Naive thymus-derived CD4-positive, alpha-beta T cell (primary cell): ENCODE data around the gene AATK. TPM values are rescaled to one million over a fixed set of nuclear protein-coding genes. Genes with fewer than 3 reads are reported as not detected.
"Not testable (repeated sequence)": the region's sequence is repeated elsewhere in the genome, so short reads cannot be mapped to it uniquely, and the experiment has no call there.

Source experiments
- ATAC-seq: fragments of 150-1000 bp; cut with Tn5 transposase; 2 replicates; pipeline ENCODE4 v1.10.0; 2021; ENCODE audit warnings: mild to moderate bottlenecking, moderate library complexity
- CTCF ChIA-PET: fragments of 350-600 bp; sonication (Branson Sonifier 250); formaldehyde crosslinking; loops from one replicate; lab custom pipeline; 2021; ENCODE audit warnings: antibody characterized with exemption; lab: Charles Lee
- POLR2A ChIA-PET: fragments of 350-600 bp; sonication (Branson Sonifier 250); formaldehyde crosslinking; loops from one replicate; lab custom pipeline; 2021; ENCODE audit warnings: antibody characterized with exemption, inconsistent platforms; lab: Charles Lee
- DNase-seq, 9 donors: peaks; one replicate each; pipeline versions ENCODE4 v3.0.0 to v3.0.0-alpha.2; 2020 to 2022; ENCODE audit warnings: mixed read lengths in 1 of 9
- H3K27ac ChIP-seq: one replicate; pipeline ENCODE4 v1.7.0; 2013; ENCODE audit warnings: mild to moderate bottlenecking, low read depth, low read length, moderate library complexity
- H3K27me3 ChIP-seq, 2 donors: one replicate each; pipeline ENCODE4 v1.7.0; 2013; ENCODE audit warnings: low read length in 2 of 2, mild to moderate bottlenecking in 2 of 2, moderate library complexity in 2 of 2; ENCODE audit not compliant: control insufficient read depth in 2 of 2, insufficient read depth in 2 of 2
- H3K36me3 ChIP-seq, 3 experiments: 1 replicate in 2 of 3; 2 replicates in 1 of 3; pipeline ENCODE4 v1.7.0; 2013; ENCODE audit warnings: low read length in 3 of 3, mild to moderate bottlenecking in 3 of 3, moderate library complexity in 1 of 3; ENCODE audit not compliant: insufficient read depth in 3 of 3, control insufficient read depth in 2 of 3
- H3K4me1 ChIP-seq, 2 donors: one replicate each; pipeline ENCODE4 v1.7.0; 2013; ENCODE audit warnings: low read length in 2 of 2, mild to moderate bottlenecking in 2 of 2, moderate library complexity in 1 of 2; ENCODE audit not compliant: control insufficient read depth in 2 of 2, insufficient read depth in 2 of 2
- H3K4me3 ChIP-seq: 2 replicates; pipeline ENCODE4 v1.7.0; 2013; ENCODE audit warnings: mild to moderate bottlenecking, low read length
- H3K9me3 ChIP-seq, 3 experiments: 1 replicate in 2 of 3; 2 replicates in 1 of 3; pipeline ENCODE4 v1.7.0; 2013; ENCODE audit warnings: low read length in 3 of 3; ENCODE audit not compliant: control insufficient read depth in 2 of 3
- H3K27ac Mint-ChIP-seq, 9 donors: one replicate each; pipeline ENCODE4 v1.8.0; 2020 to 2022; ENCODE audit warnings: mixed read lengths in 9 of 9, mild to moderate bottlenecking in 8 of 9, moderate library complexity in 5 of 9, inconsistent platforms in 2 of 9
- H3K27me3 Mint-ChIP-seq, 5 donors: one replicate each; pipeline ENCODE4 v1.8.0; 2021 to 2022; ENCODE audit warnings: mixed read lengths in 5 of 5, mild to moderate bottlenecking in 1 of 5
- H3K36me3 Mint-ChIP-seq, 5 donors: one replicate each; pipeline ENCODE4 v1.8.0; 2020 to 2022; ENCODE audit warnings: mixed read lengths in 5 of 5, mild to moderate bottlenecking in 3 of 5, inconsistent platforms in 1 of 5
- H3K4me1 Mint-ChIP-seq, 7 donors: one replicate each; pipeline ENCODE4 v1.8.0; 2020 to 2022; ENCODE audit warnings: mixed read lengths in 7 of 7, mild to moderate bottlenecking in 3 of 7, inconsistent platforms in 1 of 7
- H3K4me3 Mint-ChIP-seq, 10 donors: one replicate each; pipeline ENCODE4 v1.8.0; 2020 to 2022; ENCODE audit warnings: mild to moderate bottlenecking in 10 of 10, mixed read lengths in 10 of 10, moderate library complexity in 6 of 10, inconsistent platforms in 2 of 10
- H3K9me3 Mint-ChIP-seq, 11 donors: one replicate each; pipeline ENCODE4 v1.8.0; 2020 to 2022; ENCODE audit warnings: mixed read lengths in 11 of 11, mild to moderate bottlenecking in 4 of 11, inconsistent platforms in 1 of 11, moderate library complexity in 1 of 11
- intact Hi-C, 2 donors: fragments of 100-400 bp; cut with micrococcal nuclease; formaldehyde crosslinking; loops; one replicate each; pipeline ENCODE4 v1.15.1; 2023
- polyA plus RNA-seq, 2 donors: library from polyadenylated mRNA; unstranded; fragments of 300-500 nt; fragmentation: Illumina TruSeq; gene quantifications; one replicate each; pipeline ENCODE4 v1.2.3, GENCODE V29; 2021
- total RNA-seq, 6 experiments: library from RNA in 5 of 6; stranded (reverse) in 5 of 6; gene quantifications; 1 replicate in 5 of 6; 2 replicates in 1 of 6; pipeline ENCODE4 v1.2.3 and lab custom pipeline; 2021 to 2026

AATK gene
- total and polyA plus RNA-seq, 7 experiments from 2014 or later = 0.46 to 10.4 (median 1.4) TPM; not detected in 2

GRCh38 chr17:81147701-81148100, 18.3 kb downstream of the AATK start:
- Mint-ChIP-seq H3K9me3 (no peaks in the 10 kb centered on the region), H3K27me3 (peaks cover 0 to 14% (median 5%) of the 10 kb centered on the region in 5 donors), H3K27ac (peak overlapping the region in 1 of 9 donors; percentile 57), H3K36me3 (no peaks in the 10 kb centered on the region), H3K4me1 (peaks cover 0 to 2% (median 0%) of the 10 kb centered on the region in 7 donors), H3K4me3 (no peak overlapping the region)
- Histone ChIP-seq H3K4me1 (no peaks in the 10 kb centered on the region), H3K4me3 (no peak overlapping the region), H3K27me3 (no peaks in the 10 kb centered on the region), H3K27ac (no peak overlapping the region), H3K9me3 (no peaks in the 10 kb centered on the region), H3K36me3 (no peaks in the 10 kb centered on the region)
- ATAC-seq = no peak
- CTCF ChIA-PET = no interaction called here
- no peak for DNase-seq
- intact Hi-C loops = no loop called here
- POLR2A ChIA-PET = no interaction called here

DNA sequence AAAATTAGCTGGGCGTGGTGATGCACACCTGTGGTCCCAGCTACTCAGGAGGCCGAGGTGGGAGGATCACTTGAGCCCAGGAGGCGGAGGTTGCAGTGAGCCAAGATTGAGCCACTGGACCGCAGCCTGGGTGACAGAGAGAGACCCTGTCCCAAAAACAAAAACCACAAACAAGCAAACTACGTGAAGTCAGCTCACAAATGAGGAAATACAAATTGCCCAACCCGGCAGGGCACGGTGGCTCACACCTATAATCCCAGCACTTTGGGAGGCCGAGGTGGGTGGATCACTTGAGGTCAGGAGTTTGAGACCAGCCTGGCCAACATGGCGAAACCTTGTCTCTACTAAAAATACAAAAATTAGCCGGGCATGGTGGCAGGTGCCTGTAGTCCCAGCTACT, 19.8 kb downstream of the AATK start:
- H3K27me3 ChIP-seq, H3K4me3 Mint-ChIP-seq, POLR2A ChIA-PET, H3K27ac Mint-ChIP-seq, H3K27ac ChIP-seq, H3K9me3 ChIP-seq, H3K4me3 ChIP-seq, H3K4me1 Mint-ChIP-seq, ATAC-seq, H3K36me3 Mint-ChIP-seq, intact Hi-C loops, H3K9me3 Mint-ChIP-seq, H3K4me1 ChIP-seq, DNase-seq, H3K36me3 ChIP-seq: not testable (repeated sequence)
- peaks cover 0 to 18% (median 5%) of the 10 kb centered on the region in 5 donors for H3K27me3 Mint-ChIP-seq
- CTCF ChIA-PET = interaction anchor here (0.6 kb wide), 1 partner anchor 94 kb away, joined by 3 read pairs; no protein-coding TSS in a partner anchor

- Mint-ChIP-seq H3K4me3 (no peak overlapping the region), H3K4me1 (peaks cover 0 to 5% (median 0%) of the 10 kb centered on the region in 7 donors), H3K27ac (no peak overlapping the region), H3K36me3 (no peaks in the 10 kb centered on the region), H3K27me3 (peaks cover 0 to 11% (median 0%) of the 10 kb centered on the region in 5 donors), H3K9me3 (no peaks in the 10 kb centered on the region)
- H3K27ac ChIP-seq = no peak overlapping the region
- no peaks in the 10 kb centered on the region for H3K36me3 ChIP-seq
- H3K27me3 ChIP-seq = no peaks in the 10 kb centered on the region
- CTCF ChIA-PET = interaction anchor here (1.4 kb wide), 1 partner anchor 96 kb away, joined by 7 read pairs; no protein-coding TSS in a partner anchor
- no peak overlapping the region for H3K4me3 ChIP-seq
- H3K9me3 ChIP-seq = no peaks in the 10 kb centered on the region
- ATAC-seq = no peak
- POLR2A ChIA-PET = no interaction called here
- H3K4me1 ChIP-seq = no peaks in the 10 kb centered on the region
- no peak for DNase-seq
- intact Hi-C loops = loop anchor here in 1 of 2 donors (5.0 kb wide), 1 partner anchor 458 kb away; no protein-coding TSS in a partner anchor
These were observed 21.6 kb downstream of the AATK start for GRCh38 chr17:81144423-81144781.

GRCh38 chr17:81143717-81144422, 22.2 kb downstream of the AATK start:
- Histone ChIP-seq H3K4me3 (no peak overlapping the region), H3K36me3 (no peaks in the 10 kb centered on the region), H3K4me1 (no peaks in the 10 kb centered on the region), H3K27ac (no peak overlapping the region), H3K9me3 (no peaks in the 10 kb centered on the region), H3K27me3 (no peaks in the 10 kb centered on the region)
- no peaks in the 10 kb centered on the region for H3K36me3 Mint-ChIP-seq
- no peak for ATAC-seq
- intact Hi-C loops = loop anchor here (2.0 to 5.0 kb wide), 2 partner anchors 57 to 458 kb away; no protein-coding TSS in a partner anchor
- H3K9me3 Mint-ChIP-seq = peaks cover 0 to under 1% (median 0%) of the 10 kb centered on the region in 11 donors
- peaks cover 0 to 4% (median 0%) of the 10 kb centered on the region in 7 donors for H3K4me1 Mint-ChIP-seq
- DNase-seq = no peak
- ChIA-PET CTCF (interaction anchor here (1.4 kb wide), 1 partner anchor 97 kb away, joined by 7 read pairs; no protein-coding TSS in a partner anchor), POLR2A (interaction anchor here (0.7 kb wide), 1 partner anchor 12 kb away, joined by 3 read pairs; no protein-coding TSS in a partner anchor)
- no peak overlapping the region for H3K4me3 Mint-ChIP-seq
- H3K27ac Mint-ChIP-seq = no peak overlapping the region
- peaks cover 0 to 8% (median 0%) of the 10 kb centered on the region in 5 donors for H3K27me3 Mint-ChIP-seq

DNA sequence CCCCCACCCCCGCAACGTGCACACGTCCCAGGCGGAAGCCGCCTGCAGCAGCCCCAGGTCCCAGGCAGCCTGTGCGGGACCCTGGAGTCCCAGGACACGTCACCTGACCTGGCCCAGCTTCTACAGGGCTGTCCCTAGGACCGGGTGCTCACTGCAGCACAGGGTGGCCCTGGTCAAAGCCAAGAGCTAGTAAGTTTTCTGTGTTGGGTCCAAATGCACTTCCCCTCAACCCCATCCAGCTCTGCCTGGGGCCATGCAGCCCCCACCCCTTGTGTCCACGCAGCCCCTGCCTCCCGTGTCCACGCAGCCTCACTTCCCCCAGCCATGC, 22.9 kb downstream of the AATK start:
- H3K36me3 ChIP-seq = no peaks in the 10 kb centered on the region

GRCh38 chr17:81142301-81143199, 23.5 kb downstream of the AATK start:
- DNase-seq = peak; percentile 29 to 61 (median 51)
- ChIA-PET POLR2A (no interaction called here), CTCF (interaction anchor here (0.6 to 1.3 kb wide), 7 partner anchors 35 to 1715 kb away, joined by 3 to 6 read pairs (median 3); no protein-coding TSS in a partner anchor)
- Histone ChIP-seq H3K9me3 (no peaks in the 10 kb centered on the region), H3K27me3 (no peaks in the 10 kb centered on the region), H3K27ac (no peak overlapping the region), H3K4me3 (no peak overlapping the region), H3K36me3 (no peaks in the 10 kb centered on the region), H3K4me1 (no peaks in the 10 kb centered on the region)
- Mint-ChIP-seq H3K4me1 (peaks cover 0 to 4% (median 0%) of the 10 kb centered on the region in 7 donors), H3K9me3 (peaks cover 0 to 14% (median 0%) of the 10 kb centered on the region in 11 donors), H3K27ac (peak overlapping the region in 1 of 9 donors; percentile 43), H3K4me3 (no peak overlapping the region), H3K27me3 (peaks cover 0 to 4% (median 0%) of the 10 kb centered on the region in 5 donors), H3K36me3 (no peaks in the 10 kb centered on the region)
- intact Hi-C loops = loop anchor here (1.0 to 5.0 kb wide), 4 partner anchors 58 to 460 kb away; no protein-coding TSS in a partner anchor
- peak; percentile 88 for ATAC-seq

More for the DNA sequence above, 22.9 kb downstream of the AATK start:
- Mint-ChIP-seq H3K36me3 (no peaks in the 10 kb centered on the region), H3K9me3 (peaks cover 0 to 8% (median 0%) of the 10 kb centered on the region in 11 donors), H3K4me1 (peaks cover 0 to 4% (median 0%) of the 10 kb centered on the region in 7 donors), H3K4me3 (no peak overlapping the region), H3K27ac (no peak overlapping the region), H3K27me3 (peaks cover 0 to 5% (median 0%) of the 10 kb centered on the region in 5 donors)
- ATAC-seq = no peak
- ChIA-PET CTCF (interaction anchor here (0.6 to 1.3 kb wide), 3 partner anchors 99 to 319 kb away, joined by 3 to 6 read pairs (median 3); no protein-coding TSS in a partner anchor), POLR2A (interaction anchor here (0.7 kb wide), 1 partner anchor 11 kb away, joined by 3 read pairs; no protein-coding TSS in a partner anchor)
- Histone ChIP-seq H3K4me1 (no peaks in the 10 kb centered on the region), H3K9me3 (no peaks in the 10 kb centered on the region), H3K27ac (no peak overlapping the region), H3K4me3 (no peak overlapping the region), H3K27me3 (no peaks in the 10 kb centered on the region)
- intact Hi-C loops = loop anchor here (2.0 to 5.0 kb wide), 2 partner anchors 58 to 459 kb away; no protein-coding TSS in a partner anchor
- no peak for DNase-seq
